GM21515 (cell line): ENCODE data around the gene HNRNPDL.
"Not testable (repeated sequence)": the region's sequence is repeated elsewhere in the genome, so short reads cannot be mapped to it uniquely, and the experiment has no call there.

Experiments used
- ATAC-seq: cut with Tn5 transposase; IDR thresholded peaks from one replicate; pipeline ENCODE4 v1.9.1; 2021; ENCODE audit not compliant: unreplicated experiment

Gene HNRNPDL

GRCh38 chr4:82433791-82434190 lies 3.5 kb upstream of the HNRNPDL start:
- ATAC-seq = no peak

- no peak for ATAC-seq
Observed at GRCh38 chr4:82432596-82432995, 2.3 kb upstream of the HNRNPDL start.

GRCh38 chr4:82431831-82432230 lies 1.6 kb upstream of the HNRNPDL start:
- ATAC-seq = no peak

- peak; percentile 0 for ATAC-seq
Observed at GRCh38 chr4:82430964-82431745, 893 bp upstream of the HNRNPDL start.

DNA sequence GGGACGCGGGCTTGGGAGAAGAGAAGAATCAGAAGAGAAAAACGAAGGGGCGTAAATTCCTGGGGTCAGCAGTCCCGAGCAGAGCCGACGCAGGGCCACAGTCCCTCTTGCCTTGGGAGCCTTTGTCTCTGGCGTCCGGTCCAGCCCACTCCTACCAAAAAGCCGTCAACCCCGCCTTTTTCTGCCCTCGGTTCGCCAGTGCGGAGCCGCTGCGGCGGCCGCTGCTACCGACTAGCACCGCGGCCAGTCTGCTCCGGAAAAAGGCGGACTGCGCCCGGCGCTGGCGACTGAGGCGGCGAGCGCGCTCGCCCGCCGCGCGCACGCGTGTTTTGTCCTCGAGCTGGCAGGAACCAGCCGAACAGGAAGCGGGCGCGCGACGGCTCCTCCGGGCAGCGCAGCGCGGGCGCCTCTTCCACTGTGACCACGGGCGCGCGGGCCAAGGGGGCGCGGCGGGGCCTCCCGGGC lies 502 bp downstream of the HNRNPDL start:
- peak; percentile 13 for ATAC-seq

DNA sequence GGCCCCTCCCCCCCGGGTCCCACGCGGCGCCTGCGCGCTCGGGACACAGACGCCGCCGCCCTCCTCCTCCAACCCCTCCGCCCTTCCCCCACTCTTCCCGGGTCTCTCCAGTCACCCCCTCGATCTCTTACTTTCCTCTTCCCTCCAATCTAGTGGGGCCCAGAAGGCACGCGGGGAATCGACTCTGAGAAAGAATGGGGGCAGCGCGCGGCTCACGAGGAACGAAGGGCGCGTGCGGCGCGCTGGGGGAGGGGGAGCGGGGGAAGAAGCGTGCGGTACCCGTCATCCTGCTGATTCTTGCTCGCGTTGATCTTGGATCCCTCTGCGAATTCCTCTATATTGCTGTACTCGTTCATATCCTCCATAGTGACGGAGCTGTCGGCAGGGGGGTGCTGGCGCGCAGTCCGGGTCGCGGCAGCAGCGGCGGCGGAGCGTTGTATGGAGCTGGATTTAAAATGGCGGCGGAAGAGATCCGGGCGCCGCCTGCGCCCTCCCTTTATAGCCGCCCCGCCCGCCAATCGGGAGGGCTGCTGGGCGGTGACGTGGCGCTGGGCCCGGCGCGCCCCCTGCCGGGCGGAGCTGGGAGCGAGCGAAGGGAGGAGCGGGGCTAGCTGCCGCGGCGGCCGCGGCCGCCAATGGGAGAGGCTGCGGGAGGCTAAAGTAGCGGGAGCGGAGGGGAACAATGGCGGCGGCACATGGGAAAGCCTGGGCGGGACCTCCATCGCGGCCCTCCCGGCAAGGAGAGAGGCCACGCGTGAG lies 1.1 kb downstream of the HNRNPDL start:
- peak; percentile 61 for ATAC-seq

GRCh38 chr4:82428526-82428968 lies 1.7 kb downstream of the HNRNPDL start:
- ATAC-seq = no peak

DNA sequence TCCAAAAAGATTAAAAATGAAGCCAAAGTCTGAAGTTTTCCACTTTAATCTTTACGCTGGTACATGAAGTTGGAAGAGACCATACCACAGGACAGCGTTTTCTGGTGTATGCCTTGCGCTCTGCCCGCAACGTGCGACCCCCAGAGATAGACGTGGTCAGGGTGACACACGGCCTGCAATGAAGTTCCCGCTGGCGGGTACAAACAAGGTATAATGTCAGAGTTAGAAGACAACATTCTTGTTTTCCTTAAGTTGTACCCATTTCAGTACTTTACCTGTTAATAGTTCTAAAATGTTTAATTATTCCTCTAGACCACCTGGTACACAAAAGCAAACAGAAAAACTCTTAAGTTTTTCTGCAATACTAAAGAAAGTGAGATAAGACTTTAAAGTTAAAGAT lies 4.8 kb downstream of the HNRNPDL start:
- ATAC-seq = no peak

- no peak for ATAC-seq
Observed at GRCh38 chr4:82423245-82424054, 6.8 kb downstream of the HNRNPDL start.

GRCh38 chr4:82422616-82423015 lies 7.6 kb downstream of the HNRNPDL start:
- ATAC-seq = no peak

- no peak for ATAC-seq
Observed at GRCh38 chr4:82421796-82422560, 8.3 kb downstream of the HNRNPDL start.

- ATAC-seq = no peak
Observed at GRCh38 chr4:82419451-82419850, 10.8 kb downstream of the HNRNPDL start.

- ATAC-seq = no peak
Observed at GRCh38 chr4:82415922-82416365, 14.3 kb downstream of the HNRNPDL start.

GRCh38 chr4:82415061-82415460 lies 15.2 kb downstream of the HNRNPDL start:
- ATAC-seq = not testable (repeated sequence)

- no peak for ATAC-seq
Observed at GRCh38 chr4:82403725-82404124, 26.5 kb downstream of the HNRNPDL start.

DNA sequence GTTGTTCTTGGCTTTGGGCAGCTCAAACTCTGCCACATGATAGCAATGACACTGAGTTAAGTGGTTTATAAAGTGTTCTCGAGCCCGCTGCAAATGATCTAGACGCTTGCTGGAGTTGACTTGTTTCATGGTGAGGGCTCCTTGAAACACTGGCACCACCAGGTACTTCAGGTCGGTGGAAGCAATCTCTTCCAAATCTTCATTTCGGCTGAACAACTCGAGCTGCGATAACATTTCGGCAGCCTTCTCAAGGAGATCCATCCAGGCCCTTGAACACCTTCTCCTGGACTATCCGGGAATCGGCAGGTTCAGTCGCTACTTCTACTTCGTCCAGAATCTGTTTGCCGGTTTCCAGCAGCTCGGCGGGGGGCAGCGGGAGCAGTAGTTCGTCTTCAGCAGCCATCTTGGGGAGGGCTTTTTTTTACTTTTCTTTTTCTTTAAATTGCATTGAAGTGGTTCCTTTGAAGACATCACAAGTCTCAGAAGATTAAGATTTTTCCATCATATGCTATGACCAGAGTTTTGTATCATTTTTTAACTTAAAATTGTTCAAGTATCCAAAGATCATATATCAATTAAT lies 28.0 kb downstream of the HNRNPDL start:
- ATAC-seq = no peak

DNA sequence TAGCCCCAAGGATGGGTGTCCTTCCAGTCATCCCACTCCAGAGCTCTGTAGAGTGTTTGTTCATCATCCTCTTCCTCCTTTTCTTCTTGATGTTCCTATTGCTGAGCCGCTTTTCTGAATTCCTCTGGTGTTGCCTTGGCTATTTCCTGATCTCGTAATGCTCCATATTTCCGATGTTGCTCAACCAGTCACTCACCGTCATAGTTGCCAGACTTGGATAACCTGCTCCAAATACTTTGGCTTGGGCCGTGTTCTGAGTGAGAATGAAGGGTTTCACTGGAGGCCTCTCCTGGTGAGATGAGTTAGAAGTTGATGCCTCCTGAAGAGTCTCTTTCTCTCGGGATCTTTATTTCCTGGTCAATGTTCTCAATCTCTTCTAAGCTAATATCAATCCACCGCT lies 28.7 kb downstream of the HNRNPDL start:
- no peak for ATAC-seq

GRCh38 chr4:82398263-82398662 lies 32.0 kb downstream of the HNRNPDL start:
- no peak for ATAC-seq

- ATAC-seq = no peak
Observed at GRCh38 chr4:82397527-82397926, 32.7 kb downstream of the HNRNPDL start.

- ATAC-seq = no peak
Observed at GRCh38 chr4:82394896-82395295, 35.4 kb downstream of the HNRNPDL start.
